ENCODE data around the gene GAB3. TPM values are rescaled to one million over a fixed set of nuclear protein-coding genes. Genes with fewer than 3 reads are reported as not detected.

Gene GAB3
- total and polyA plus RNA-seq, 2 donors (not counting 3 experiments of a cell fraction or from before 2014, with no cell fraction given), result 6.0 to 6.2 TPM

DNA sequence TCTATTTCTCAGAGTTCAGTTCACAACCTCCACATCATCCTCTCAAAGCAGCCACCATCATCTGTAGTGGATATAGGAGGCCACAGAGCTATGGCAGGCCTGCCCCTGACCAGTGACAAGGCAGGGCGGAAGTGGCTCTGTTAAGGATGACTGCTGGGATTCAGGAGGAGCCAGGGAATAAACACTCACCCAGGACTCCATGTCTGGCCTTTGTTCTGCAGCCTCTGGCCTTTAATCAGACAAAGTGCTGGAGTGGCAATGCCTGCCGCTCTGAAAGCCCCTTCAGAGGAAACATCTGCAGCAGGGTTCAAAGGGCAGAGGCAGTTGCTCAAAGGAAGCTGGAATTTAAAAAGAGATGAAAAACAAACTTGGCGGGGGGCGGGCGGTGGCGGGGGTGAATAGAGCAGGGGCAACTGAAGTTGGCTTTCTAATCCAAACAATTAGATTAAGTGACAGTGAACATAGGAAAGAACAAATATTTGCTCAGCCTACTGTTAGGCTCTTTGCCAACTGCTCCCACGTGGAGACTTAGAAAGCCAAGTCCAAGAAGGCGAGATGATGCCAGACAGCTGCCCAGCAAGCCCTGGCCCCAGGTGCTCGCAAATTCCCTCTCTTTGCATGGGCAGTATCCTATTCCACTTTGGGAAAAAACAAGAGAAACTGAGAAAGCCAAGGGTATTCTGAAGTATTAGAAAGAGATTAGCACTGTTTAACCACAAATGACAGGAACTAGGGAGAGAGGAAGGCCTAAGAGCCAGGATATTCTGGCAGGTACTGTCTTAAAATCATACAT lies 48.9 kb upstream of the GAB3 start:
- POLR2A ChIA-PET, result no interaction called here
- FAIRE-seq, result peak; percentile 94

DNA sequence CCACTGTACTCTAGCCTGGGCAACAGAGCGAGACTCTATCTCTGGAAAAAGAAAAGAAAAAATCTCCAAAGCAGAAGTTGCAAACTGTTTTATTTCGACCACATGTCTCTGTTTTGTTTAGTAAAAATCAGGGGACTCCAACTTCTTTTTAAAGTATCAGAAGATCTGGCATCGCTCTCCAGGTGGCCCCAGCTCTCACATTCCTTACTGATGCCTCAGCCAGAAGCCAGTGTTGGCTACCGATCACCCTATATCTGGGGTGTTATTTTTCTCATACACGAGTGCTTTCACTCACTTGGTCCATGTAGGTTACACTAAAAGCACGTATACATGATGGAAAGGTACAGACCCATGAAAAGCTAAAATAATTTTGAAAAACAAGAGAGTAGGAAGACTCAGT lies 46.1 kb upstream of the GAB3 start:
- no peak for FAIRE-seq
- intact Hi-C loops (cut with micrococcal nuclease), result no loop called here
- dilution Hi-C loops (cut with MboI; ENCODE audit: extremely low pct_ligation_motif_present, low sequenced_read_pairs), result no loop called here

More for the DNA sequence above, 48.9 kb upstream of the GAB3 start:
- Histone ChIP-seq H3K79me2 (ENCODE audit: control insufficient read depth, insufficient read depth, low read length) (peaks cover 2% of the 10 kb centered on the region), H2AFZ (ENCODE audit: low read depth, low read length) (no peak overlapping the region), H3K4me3 (replicated peaks in 1 of 3; ENCODE audit: insufficient read depth in 1 of 3, low read depth in 1 of 3, low read length in 3 of 3) (no peak overlapping the region), H3K36me3 (ENCODE audit: control insufficient read depth in 2 of 2, extremely low read depth in 1 of 2, insufficient read depth in 2 of 2, low read length in 2 of 2) (no peaks in the 10 kb centered on the region), H3K4me2 (ENCODE audit: insufficient read depth, low read length) (peak overlapping the region; percentile 10), H4K20me1 (replicated peaks; ENCODE audit: control insufficient read depth, extremely low read depth, insufficient read depth, low read length) (no peaks in the 10 kb centered on the region), H3K27me3 (ENCODE audit: control insufficient read depth in 2 of 2, insufficient read depth in 2 of 2, low read length in 2 of 2) (no peaks in the 10 kb centered on the region), H3K9me3 (replicated peaks; ENCODE audit: control insufficient read depth, insufficient read depth, low read length) (no peaks in the 10 kb centered on the region), H3K9me1 (replicated peaks; ENCODE audit: control insufficient read depth, extremely low read depth, insufficient read depth, low read length) (no peaks in the 10 kb centered on the region), H3K27ac (ENCODE audit: insufficient read depth, low read depth, low read length) (peak overlapping the region; percentile 91), H3K9ac (replicated peaks; ENCODE audit: extremely low read depth, insufficient read depth, low read length) (peak overlapping the region; percentile 11), H3K4me1 (ENCODE audit: control insufficient read depth, extremely low read depth, insufficient read depth, low read length) (peaks cover 35% of the 10 kb centered on the region)
- no TSS peak for BruUV-seq (replicated peaks)
- intact Hi-C loops (cut with micrococcal nuclease) (loop anchor here (1.0 kb wide), 1 partner anchor 37 kb away; the partner anchor contains the start of gene DKC1), dilution Hi-C loops (cut with MboI; ENCODE audit: extremely low pct_ligation_motif_present, low sequenced_read_pairs) (no loop called here)
- CTCF ChIA-PET, result interaction anchor here (0.7 to 1.5 kb wide), 3 partner anchors 16 to 118 kb away, joined by 3 to 4 read pairs (median 3); no protein-coding TSS in a partner anchor
- peak; percentile 33 for TF ChIP-seq POLR2AphosphoS5 (IDR thresholded peaks at IDR 0.05; ENCODE audit: insufficient read depth, low read depth, low read length)
- TF ChIP-seq, protein P1, sequence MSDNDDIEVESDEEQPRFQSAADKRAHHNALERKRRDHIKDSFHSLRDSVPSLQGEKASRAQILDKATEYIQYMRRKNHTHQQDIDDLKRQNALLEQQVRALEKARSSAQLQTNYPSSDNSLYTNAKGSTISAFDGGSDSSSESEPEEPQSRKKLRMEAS (IDR thresholded peaks at IDR 0.05; ENCODE audit: insufficient read depth, insufficient read length), result peak; percentile 38
- TF ChIP-seq JUN (IDR thresholded peaks at IDR 0.05; ENCODE audit: borderline replicate concordance, insufficient read depth, insufficient read length, low read depth), result no peak
- peak; percentile 91 for DNase-seq (ENCODE audit: low read depth, low spot score)

More for the DNA sequence above, 46.1 kb upstream of the GAB3 start:
- Histone ChIP-seq H3K9me3 (replicated peaks; ENCODE audit: control insufficient read depth, insufficient read depth, low read length) (no peaks in the 10 kb centered on the region), H2AFZ (ENCODE audit: low read depth, low read length) (no peak overlapping the region), H3K27me3 (ENCODE audit: control insufficient read depth in 2 of 2, insufficient read depth in 2 of 2, low read length in 2 of 2) (no peaks in the 10 kb centered on the region), H3K4me3 (replicated peaks in 1 of 3; ENCODE audit: insufficient read depth in 1 of 3, low read depth in 1 of 3, low read length in 3 of 3) (no peak overlapping the region), H4K20me1 (replicated peaks; ENCODE audit: control insufficient read depth, extremely low read depth, insufficient read depth, low read length) (no peaks in the 10 kb centered on the region), H3K27ac (ENCODE audit: insufficient read depth, low read depth, low read length) (no peak overlapping the region), H3K36me3 (ENCODE audit: control insufficient read depth in 2 of 2, extremely low read depth in 1 of 2, insufficient read depth in 2 of 2, low read length in 2 of 2) (no peaks in the 10 kb centered on the region), H3K79me2 (ENCODE audit: control insufficient read depth, insufficient read depth, low read length) (no peaks in the 10 kb centered on the region), H3K9me1 (replicated peaks; ENCODE audit: control insufficient read depth, extremely low read depth, insufficient read depth, low read length) (no peaks in the 10 kb centered on the region), H3K4me2 (ENCODE audit: insufficient read depth, low read length) (no peak overlapping the region), H3K9ac (replicated peaks; ENCODE audit: extremely low read depth, insufficient read depth, low read length) (no peak overlapping the region), H3K4me1 (ENCODE audit: control insufficient read depth, extremely low read depth, insufficient read depth, low read length) (peaks cover 20% of the 10 kb centered on the region)
- ChIA-PET CTCF (no interaction called here), POLR2A (interaction anchor here (1.4 kb wide), 1 partner anchor 8 kb away, joined by 3 read pairs; the partner anchor contains the start of gene MPP1)
- TF ChIP-seq FOS (IDR thresholded peaks at IDR 0.05; ENCODE audit: borderline replicate concordance, insufficient read depth, low read length) (no peak), GATA2 (IDR thresholded peaks at IDR 0.05; ENCODE audit: insufficient read depth, insufficient read length, low read depth, low read length) (no peak), POLR2AphosphoS5 (IDR thresholded peaks at IDR 0.05; ENCODE audit: insufficient read depth, low read depth, low read length) (no peak)
- no peak for DNase-seq (ENCODE audit: low read depth, low spot score)
- no TSS peak for BruUV-seq (replicated peaks)
